ENCODE results near the gene BATF2.

Gene BATF2

GRCh38 chr11:64963072-64963631, 33.6 kb downstream of the BATF2 start:
- Histone ChIP-seq H3K4me2 (ENCODE audit: low read length) (no peak overlapping the region), H2AFZ (no peak overlapping the region), H3K4me1 (no peaks in the 10 kb centered on the region), H3K9ac (no peak overlapping the region), H3K27me3 (ENCODE audit: control insufficient read depth, insufficient read depth, low read length) (no peaks in the 10 kb centered on the region), H3K79me2 (no peaks in the 10 kb centered on the region), H3K36me3 (ENCODE audit: control insufficient read depth, insufficient read depth, low read length) (no peaks in the 10 kb centered on the region), H3K27ac (no peak overlapping the region), H3K9me3 (ENCODE audit: control insufficient read depth, low read length) (no peaks in the 10 kb centered on the region), H3K4me3 (ENCODE audit: low read depth, low read length) (no peak overlapping the region)
- TF ChIP-seq, protein P1, sequence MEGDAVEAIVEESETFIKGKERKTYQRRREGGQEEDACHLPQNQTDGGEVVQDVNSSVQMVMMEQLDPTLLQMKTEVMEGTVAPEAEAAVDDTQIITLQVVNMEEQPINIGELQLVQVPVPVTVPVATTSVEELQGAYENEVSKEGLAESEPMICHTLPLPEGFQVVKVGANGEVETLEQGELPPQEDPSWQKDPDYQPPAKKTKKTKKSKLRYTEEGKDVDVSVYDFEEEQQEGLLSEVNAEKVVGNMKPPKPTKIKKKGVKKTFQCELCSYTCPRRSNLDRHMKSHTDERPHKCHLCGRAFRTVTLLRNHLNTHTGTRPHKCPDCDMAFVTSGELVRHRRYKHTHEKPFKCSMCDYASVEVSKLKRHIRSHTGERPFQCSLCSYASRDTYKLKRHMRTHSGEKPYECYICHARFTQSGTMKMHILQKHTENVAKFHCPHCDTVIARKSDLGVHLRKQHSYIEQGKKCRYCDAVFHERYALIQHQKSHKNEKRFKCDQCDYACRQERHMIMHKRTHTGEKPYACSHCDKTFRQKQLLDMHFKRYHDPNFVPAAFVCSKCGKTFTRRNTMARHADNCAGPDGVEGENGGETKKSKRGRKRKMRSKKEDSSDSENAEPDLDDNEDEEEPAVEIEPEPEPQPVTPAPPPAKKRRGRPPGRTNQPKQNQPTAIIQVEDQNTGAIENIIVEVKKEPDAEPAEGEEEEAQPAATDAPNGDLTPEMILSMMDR (IDR thresholded peaks at IDR 0.05): no peak

DNA sequence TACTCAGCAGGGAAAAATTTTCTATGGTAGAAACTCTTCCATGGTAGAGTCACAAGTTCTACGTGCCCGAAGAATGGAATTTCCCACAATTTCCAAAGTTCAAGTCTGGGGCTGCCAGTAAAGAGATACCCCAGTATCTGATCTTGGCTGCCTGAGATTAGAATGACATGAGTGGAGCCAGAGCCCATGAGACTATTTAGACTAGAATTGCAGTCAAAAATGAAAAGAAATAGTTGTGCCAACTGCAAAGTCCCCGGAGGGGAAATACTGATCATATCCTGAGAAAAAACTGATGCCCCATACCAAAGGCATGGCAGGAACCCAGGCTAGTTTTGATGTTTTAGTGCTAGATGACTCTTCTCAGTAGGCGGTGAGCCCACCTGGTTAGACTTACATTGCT, 36.1 kb downstream of the BATF2 start:
- no peak overlapping the region for H3K4me3 ChIP-seq (ENCODE audit: low read depth, low read length)
- no peak overlapping the region for H3K9ac ChIP-seq
- no peak overlapping the region for H3K27ac ChIP-seq
- H3K4me2 ChIP-seq (ENCODE audit: low read length): no peak overlapping the region
- no peaks in the 10 kb centered on the region for H3K36me3 ChIP-seq (ENCODE audit: control insufficient read depth, insufficient read depth, low read length)
- no peak overlapping the region for H2AFZ ChIP-seq
- TF ChIP-seq, protein P1 (IDR thresholded peaks at IDR 0.05): no peak
- H3K4me1 ChIP-seq: no peaks in the 10 kb centered on the region
- no peaks in the 10 kb centered on the region for H3K9me3 ChIP-seq (ENCODE audit: control insufficient read depth, low read length)
- H3K27me3 ChIP-seq (ENCODE audit: control insufficient read depth, insufficient read depth, low read length): no peaks in the 10 kb centered on the region
- no peaks in the 10 kb centered on the region for H3K79me2 ChIP-seq

DNA sequence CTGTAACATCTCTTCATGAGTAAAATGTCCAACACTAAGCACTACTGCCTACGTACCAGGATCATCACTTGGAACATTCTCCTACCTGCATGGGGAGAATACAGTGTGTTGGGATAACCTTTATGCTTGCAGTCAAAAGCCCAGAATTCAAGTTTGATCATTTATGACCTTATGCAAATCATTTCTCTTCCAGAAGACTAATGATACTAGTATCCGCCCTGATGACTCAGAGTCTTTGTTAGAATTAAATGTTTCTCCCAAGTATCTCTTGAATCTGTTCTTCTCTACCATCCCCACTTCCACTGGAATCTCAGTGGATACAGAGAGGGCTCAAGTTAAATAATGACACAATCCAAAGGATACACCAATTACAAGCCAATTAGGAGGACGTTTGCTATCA, 37.3 kb downstream of the BATF2 start:
- Histone ChIP-seq H3K9ac (no peak overlapping the region), H3K27ac (no peak overlapping the region), H3K9me3 (ENCODE audit: control insufficient read depth, low read length) (no peaks in the 10 kb centered on the region), H2AFZ (no peak overlapping the region), H3K4me3 (ENCODE audit: low read depth, low read length) (no peak overlapping the region), H3K79me2 (no peaks in the 10 kb centered on the region), H3K4me2 (ENCODE audit: low read length) (no peak overlapping the region), H3K27me3 (ENCODE audit: control insufficient read depth, insufficient read depth, low read length) (no peaks in the 10 kb centered on the region), H3K36me3 (ENCODE audit: control insufficient read depth, insufficient read depth, low read length) (no peaks in the 10 kb centered on the region), H3K4me1 (no peaks in the 10 kb centered on the region)
- TF ChIP-seq, protein P1 (IDR thresholded peaks at IDR 0.05): no peak

DNA sequence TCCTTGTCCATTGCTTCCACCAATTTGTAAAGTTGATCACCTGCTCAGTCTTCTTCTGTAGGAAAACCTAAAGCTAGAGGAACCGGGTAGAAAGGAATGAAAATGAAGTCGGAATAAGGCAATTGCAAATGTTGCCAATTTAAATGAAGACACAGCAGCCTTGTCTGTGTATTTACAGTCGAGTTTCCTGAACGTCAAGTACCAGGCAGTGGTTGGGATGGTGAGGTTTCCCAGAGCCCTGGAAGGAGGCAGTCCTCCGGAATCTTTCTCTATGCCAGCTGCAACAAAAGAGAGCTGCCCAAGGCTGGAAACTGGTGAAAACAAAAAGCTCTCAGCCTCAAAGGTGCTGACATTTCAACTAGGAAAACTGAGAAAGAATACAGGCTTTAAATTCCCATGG, 42.6 kb downstream of the BATF2 start:
- TF ChIP-seq, protein P1 (IDR thresholded peaks at IDR 0.05): no peak
- no peak overlapping the region for H3K4me3 ChIP-seq (ENCODE audit: low read depth, low read length)

GRCh38 chr11:64951529-64951928, 45.2 kb downstream of the BATF2 start:
- no peaks in the 10 kb centered on the region for H3K36me3 ChIP-seq (ENCODE audit: control insufficient read depth, insufficient read depth, low read length)
- H3K27ac ChIP-seq: no peak overlapping the region
- no peak overlapping the region for H3K4me3 ChIP-seq (ENCODE audit: low read depth, low read length)
- H3K4me2 ChIP-seq (ENCODE audit: low read length): no peak overlapping the region
- no peaks in the 10 kb centered on the region for H3K27me3 ChIP-seq (ENCODE audit: control insufficient read depth, insufficient read depth, low read length)
- H2AFZ ChIP-seq: no peak overlapping the region
- TF ChIP-seq, protein P1 (IDR thresholded peaks at IDR 0.05): no peak
- no peaks in the 10 kb centered on the region for H3K9me3 ChIP-seq (ENCODE audit: control insufficient read depth, low read length)
- H3K4me1 ChIP-seq: no peaks in the 10 kb centered on the region
- no peaks in the 10 kb centered on the region for H3K79me2 ChIP-seq
- no peak overlapping the region for H3K9ac ChIP-seq

More for the DNA sequence above, 42.6 kb downstream of the BATF2 start:
- Histone ChIP-seq H3K4me1 (no peaks in the 10 kb centered on the region), H3K27me3 (ENCODE audit: control insufficient read depth, insufficient read depth, low read length) (no peaks in the 10 kb centered on the region), H3K36me3 (ENCODE audit: control insufficient read depth, insufficient read depth, low read length) (no peaks in the 10 kb centered on the region), H3K27ac (no peak overlapping the region), H3K79me2 (no peaks in the 10 kb centered on the region), H3K9ac (no peak overlapping the region), H3K4me2 (ENCODE audit: low read length) (no peak overlapping the region), H3K9me3 (ENCODE audit: control insufficient read depth, low read length) (no peaks in the 10 kb centered on the region), H2AFZ (no peak overlapping the region)

Measured in parathyroid adenoma (tissue), 2 donors.